HG03378 (cell line): ENCODE data around the gene MAMSTR.
"Not testable (repeated sequence)": the region's sequence is repeated elsewhere in the genome, so short reads cannot be mapped to it uniquely, and the experiment has no call there.

Source experiments
- ATAC-seq: cut with Tn5 transposase; IDR thresholded peaks from one replicate; pipeline ENCODE4 v1.9.1; 2021; ENCODE audit warnings: mild to moderate bottlenecking, moderate library complexity; ENCODE audit not compliant: unreplicated experiment

MAMSTR gene

DNA sequence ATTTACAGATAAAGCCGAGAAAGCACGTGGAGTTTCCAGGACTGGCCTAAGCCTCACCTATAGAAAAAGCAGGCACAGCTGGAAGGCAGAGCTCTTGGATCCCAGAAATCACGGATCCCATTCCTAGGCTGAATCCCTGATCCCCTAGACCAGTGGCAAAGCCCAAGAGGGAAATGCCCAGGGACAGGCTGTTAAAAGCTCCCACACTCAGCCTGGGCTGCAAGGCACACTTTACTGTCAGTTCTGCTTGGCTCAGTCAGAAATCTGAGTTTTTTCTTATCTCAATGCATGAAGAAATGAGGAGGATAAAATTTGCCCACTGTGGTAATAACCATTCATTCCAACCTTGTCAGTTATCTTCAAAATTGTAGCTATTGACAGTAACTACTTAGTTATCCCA is 31.7 kb downstream of the MAMSTR start:
- no peak for ATAC-seq

GRCh38 chr19:48686637-48687036 is 32.9 kb downstream of the MAMSTR start:
- not testable (repeated sequence) for ATAC-seq

GRCh38 chr19:48686088-48686487 is 33.4 kb downstream of the MAMSTR start:
- no peak for ATAC-seq

DNA sequence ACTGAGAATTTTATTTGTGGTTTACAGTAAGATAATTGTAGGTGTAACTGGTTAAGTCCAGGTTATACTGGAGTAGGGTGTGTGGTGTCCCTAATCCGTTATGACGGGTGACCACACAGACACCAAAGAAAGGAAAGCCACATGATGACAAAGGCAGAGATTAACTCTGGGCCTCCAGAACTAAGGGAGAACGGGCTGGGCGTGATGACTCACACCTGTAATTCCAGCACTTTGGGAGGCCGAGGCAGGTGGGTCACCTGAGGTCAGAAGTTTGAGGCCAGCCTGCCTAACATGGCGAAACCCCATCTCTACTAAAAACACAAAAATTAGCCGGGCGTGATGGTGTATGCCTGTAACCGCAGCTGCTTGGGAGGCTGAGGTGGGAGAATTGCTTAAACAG is 33.9 kb downstream of the MAMSTR start:
- no peak for ATAC-seq

GRCh38 chr19:48683349-48683748 is 36.2 kb downstream of the MAMSTR start:
- no peak for ATAC-seq

GRCh38 chr19:48681127-48681470 is 38.4 kb downstream of the MAMSTR start:
- no peak for ATAC-seq

DNA sequence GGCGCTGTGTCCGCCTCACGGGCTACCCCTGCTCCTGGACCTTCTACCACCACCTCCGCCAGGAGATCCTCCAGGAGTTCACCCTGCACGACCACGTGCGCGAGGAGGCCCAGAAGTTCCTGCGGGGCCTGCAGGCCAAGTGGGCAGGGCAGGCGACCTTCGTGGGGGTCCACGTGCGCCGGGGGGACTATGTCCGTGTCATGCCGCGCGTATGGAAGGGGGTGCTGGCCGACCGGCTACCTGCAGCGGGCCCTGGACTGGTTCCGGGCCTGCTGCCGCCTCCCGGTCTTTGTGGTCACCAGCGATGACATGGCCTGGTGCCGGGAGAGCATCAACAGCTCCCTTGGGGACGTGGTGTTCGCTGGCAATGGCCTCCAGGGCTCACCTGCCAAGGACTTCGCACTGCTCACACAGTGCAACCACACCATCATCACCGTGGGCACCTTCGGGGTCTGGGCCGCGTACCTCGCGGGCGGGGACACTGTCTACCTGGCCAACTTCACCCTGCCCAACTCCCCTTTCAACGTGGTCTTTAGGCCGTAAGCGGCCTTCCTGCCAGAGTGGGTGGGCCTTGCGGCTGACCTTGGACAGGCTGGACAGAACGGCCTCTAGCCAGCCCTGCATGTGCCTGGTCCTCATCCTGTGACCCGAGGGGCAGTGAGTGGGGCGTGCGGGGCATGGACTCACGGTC is 38.9 kb downstream of the MAMSTR start:
- no peak for ATAC-seq

- not testable (repeated sequence) for ATAC-seq
Measured at GRCh38 chr19:48680006-48680405, 39.5 kb downstream of the MAMSTR start.

DNA sequence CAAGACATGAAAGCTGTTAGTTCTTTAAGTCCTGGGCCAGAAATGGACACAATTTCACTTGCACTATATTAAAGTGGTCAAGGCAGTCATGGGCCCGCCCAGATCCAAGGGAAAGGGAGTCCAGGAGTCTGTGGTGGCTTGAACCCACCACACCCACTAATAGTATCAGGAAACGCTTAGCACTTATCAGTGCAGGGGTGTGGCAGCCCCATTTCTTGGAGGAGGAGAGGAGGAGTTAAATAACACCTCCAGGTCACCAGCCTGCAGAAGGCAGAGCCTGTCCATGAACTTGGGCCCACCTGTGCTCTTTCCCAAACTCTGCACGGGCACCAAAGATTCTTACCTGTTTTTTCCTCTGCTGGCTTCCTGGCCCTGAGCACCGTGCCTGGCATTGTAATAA is 41.3 kb downstream of the MAMSTR start:
- ATAC-seq = no peak

GRCh38 chr19:48676887-48677286 is 42.6 kb downstream of the MAMSTR start:
- no peak for ATAC-seq

GRCh38 chr19:48676487-48676886 is 43.0 kb downstream of the MAMSTR start:
- no peak for ATAC-seq

DNA sequence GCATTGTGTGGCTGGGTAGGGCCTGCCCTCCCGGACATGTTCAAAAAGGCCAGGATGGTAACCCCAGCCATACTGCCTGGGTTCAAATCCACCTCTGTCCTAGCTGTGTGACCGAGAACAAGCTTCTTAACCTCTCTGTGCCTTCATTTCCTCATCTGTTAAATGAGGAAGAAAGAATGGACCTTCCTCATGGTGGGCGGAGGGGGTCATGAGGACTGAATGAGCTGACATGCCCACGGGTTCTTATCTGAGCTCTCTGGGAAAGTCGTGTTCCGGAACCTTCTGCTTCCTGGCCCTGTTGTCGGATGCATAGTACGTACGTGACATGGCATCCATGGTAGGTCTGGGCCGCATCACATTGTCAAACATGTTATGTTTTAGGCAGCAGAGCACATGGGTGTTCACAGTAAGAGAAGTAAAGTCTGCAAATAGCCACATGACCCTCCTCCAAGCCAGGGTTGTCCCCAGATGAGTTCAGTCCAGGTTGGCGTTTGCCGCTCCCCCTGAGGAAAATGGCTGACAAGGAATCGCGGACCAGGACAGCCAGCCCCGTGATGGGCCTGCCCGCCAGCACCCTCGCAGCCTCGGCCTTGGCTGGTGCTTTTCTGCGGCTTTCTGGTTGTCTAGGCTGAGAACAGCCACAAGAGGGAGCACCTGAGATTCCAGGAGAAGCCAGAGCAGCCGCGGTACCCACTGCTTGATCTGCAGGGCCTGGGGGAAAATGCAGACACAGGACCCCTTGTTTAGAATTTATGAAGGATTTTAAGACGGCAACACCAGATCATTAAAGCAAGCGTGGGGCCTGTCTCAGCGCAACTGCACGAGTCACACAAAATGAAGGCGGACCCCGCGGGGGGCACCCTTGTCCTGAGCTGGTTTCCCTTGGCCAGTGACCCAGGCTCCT is 44.4 kb downstream of the MAMSTR start:
- ATAC-seq = no peak

- no peak for ATAC-seq
Measured at GRCh38 chr19:48674216-48674809, 45.2 kb downstream of the MAMSTR start.

DNA sequence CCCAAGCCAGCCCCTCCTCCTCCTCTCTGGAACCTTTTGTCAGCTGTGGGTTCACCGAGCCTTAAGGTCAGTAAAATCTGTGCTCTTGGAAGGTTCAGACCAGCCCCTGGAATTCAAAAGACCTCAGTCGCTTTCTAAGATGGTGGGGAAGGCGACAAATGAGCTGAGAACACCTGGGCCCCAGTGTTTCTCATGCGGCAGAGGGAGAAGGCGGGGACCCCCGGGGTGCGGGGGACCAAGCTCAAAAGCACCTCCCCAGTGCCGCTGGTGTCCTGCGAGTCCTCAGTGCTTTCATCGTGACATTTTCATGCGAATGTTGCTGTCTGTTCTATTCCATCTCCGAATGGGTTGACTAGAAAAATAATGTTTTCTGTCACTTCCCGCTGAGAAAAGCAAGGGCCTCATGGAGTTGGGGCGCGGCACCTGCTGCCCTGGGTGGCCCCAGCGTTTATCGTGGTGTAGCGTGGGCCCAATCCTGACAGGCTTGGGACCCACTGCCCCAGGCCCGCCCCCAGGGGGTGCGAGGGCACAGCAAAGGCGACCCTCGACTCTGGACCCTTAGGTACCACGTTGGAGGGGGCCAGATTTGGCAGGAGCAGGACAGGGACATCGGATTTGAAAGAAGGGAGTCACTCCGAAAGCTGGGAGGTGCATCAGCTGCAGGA is 46.0 kb downstream of the MAMSTR start:
- no peak for ATAC-seq

DNA sequence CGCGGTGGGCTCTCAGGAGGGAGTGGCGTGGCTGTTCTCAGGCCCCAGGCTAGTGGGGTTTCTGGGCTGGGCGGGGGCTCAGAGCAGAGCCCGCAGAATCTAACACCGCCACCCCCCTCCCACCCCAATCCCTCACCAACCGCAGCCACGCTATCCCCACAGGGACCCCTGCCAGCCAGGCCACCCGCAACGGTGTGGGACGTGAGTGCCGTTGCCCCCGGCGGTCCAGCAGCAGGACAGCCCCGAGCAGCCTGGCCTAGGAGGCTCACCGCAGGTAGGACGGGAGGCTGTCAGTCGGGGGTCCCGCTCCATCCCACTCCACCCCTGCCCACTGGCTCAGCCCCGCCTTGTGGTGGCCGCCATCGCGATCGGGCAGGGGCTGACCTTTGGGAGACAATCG is 46.5 kb downstream of the MAMSTR start, which contains the start of gene NTN5:
NTN5 (minus strand) TSS at position 24 of the 400 bp plus-strand sequence. CDS start 2,031 bp downstream, outside the sequence.
- no peak for ATAC-seq

GRCh38 chr19:48671446-48671995 is 48.0 kb downstream of the MAMSTR start:
- no peak for ATAC-seq

- no peak for ATAC-seq
Measured at GRCh38 chr19:48670699-48671445, 48.7 kb downstream of the MAMSTR start.

DNA sequence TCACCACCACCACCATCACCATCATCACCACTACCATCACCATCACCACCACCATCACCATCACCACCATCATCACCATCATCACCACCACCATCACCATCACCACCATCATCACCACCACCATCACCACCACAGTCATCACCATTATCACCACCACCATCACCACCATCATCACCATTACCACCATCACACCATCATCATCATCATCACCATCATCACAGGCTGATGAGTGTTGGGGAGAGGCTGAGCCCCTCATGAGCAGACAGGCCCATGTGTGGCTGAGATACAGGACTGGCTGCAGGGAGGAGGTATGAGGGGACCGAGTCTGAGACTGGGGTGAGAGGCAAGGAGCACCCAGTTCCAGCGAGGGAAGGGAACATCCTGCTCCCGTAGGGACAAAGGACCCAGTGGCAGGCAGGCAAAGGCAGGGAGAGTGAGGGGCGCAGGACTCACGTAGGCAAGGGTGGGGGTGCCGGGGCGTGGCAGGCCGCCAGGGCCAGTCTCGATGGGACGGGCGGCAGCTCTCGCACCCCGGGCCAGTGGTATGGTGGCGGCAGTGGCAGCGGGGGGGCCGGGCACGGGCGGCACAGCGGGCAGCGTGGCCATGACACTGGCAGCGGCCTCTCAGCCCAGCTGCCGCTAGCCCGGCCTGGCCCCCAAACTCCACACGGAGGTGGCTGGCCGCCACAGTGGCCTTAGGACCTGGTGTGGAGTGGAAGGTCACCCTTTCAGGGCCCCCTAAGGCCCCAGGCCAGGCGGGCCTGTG is 49.4 kb downstream of the MAMSTR start:
- no peak for ATAC-seq

DNA sequence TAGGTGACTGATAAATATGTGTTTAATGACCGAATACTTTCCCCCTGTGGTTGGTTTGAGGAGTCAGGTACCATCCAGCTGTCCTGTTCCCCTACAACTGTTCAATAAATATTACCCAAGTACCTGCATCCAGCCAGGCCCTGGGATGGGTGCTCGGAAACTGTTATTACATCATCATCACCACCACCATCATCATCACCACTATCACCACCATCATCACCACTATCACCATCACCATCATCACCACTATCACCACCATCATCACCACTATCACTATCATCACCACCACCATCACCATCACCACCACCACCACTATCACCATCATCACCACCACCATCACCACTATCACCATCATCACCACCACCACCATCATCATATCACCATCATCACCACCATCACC is 50.8 kb downstream of the MAMSTR start:
- no peak for ATAC-seq
